ENCODE measurements around the gene RAB8B. TPM values are rescaled to one million over a fixed set of nuclear protein-coding genes. Genes with fewer than 3 reads are reported as not detected.

RAB8B gene
- total RNA-seq, 4 donors from 2014 or later: 7.2 to 33.4 (median 14.3) TPM

DNA sequence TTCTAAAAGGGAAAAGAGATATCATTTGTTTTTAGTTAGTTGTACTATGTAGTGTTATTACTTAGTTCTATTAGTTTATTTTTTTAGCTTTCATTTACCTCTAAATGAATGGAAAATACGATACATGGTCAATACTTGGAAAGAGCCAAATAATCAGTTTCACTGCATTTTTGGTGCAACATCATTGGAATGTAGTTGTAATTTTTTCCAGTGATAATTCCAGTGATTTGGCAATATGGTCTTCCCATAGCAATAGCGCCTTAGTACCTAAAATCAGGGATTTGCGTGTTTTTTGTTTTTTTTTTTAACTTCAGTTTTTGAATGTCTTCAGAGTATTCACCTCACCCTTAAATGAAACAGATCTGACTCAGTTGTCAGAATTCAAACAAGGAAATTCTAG, 41.8 kb downstream of the RAB8B start:
- H3K4me3 ChIP-seq: no peak overlapping the region
- DNase-seq: no peak
- in situ Hi-C loops (cut with MboI; ENCODE audit: low sequenced_read_pairs in 4 of 4) (loop anchor here in 1 of 4 donors (5.0 kb wide), 1 partner anchor 39 kb away; no protein-coding TSS in a partner anchor), intact Hi-C loops (cut with DNase I; ENCODE audit: low total_unique reads) (loop anchor here (5.0 kb wide), 1 partner anchor 1331 kb away; no protein-coding TSS in a partner anchor)
- H3K4me1 ChIP-seq: peaks cover 13 to 29% of the 10 kb centered on the region in 2 donors
- H3K9me3 ChIP-seq: no peaks in the 10 kb centered on the region
- no peaks in the 10 kb centered on the region for H3K36me3 ChIP-seq
- ATAC-seq: no peak
- H3K27ac ChIP-seq: no peak overlapping the region
- TF ChIP-seq CTCF (IDR thresholded peaks at IDR 0.05 in 4 of 5, conservative IDR thresholded peaks at IDR 0.05 in 1 of 5) (no peak), POLR2A (IDR thresholded peaks at IDR 0.05) (no peak)
- H3K27me3 ChIP-seq: no peaks in the 10 kb centered on the region

DNA sequence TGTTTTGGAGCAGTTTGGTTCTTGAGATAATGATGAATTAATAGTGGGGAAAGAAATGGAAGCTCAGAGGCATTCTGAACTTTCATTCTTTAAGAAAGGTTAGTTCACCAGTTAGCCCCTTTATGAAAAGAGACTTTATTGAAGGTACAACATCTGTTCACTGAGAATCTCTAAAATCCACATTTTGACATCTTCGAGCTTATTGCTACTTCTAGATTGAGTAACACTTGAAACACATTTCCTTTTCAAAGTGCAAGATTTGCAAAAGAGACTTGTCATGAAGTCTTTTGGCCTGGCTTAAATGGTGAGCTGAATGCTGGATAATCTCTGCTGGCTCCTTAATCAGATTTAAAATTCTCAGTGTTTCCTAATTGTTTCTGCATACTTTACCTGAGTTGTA, 42.3 kb downstream of the RAB8B start:
- no peak overlapping the region for H3K27ac ChIP-seq
- ATAC-seq: no peak
- intact Hi-C loops (cut with DNase I; ENCODE audit: low total_unique reads) (loop anchor here (5.0 kb wide), 1 partner anchor 1331 kb away; no protein-coding TSS in a partner anchor), in situ Hi-C loops (cut with MboI; ENCODE audit: low sequenced_read_pairs in 4 of 4) (loop anchor here in 1 of 4 donors (5.0 kb wide), 1 partner anchor 39 kb away; no protein-coding TSS in a partner anchor)
- H3K9me3 ChIP-seq: no peaks in the 10 kb centered on the region
- H3K4me3 ChIP-seq: no peak overlapping the region
- no peaks in the 10 kb centered on the region for H3K36me3 ChIP-seq
- TF ChIP-seq POLR2A (IDR thresholded peaks at IDR 0.05) (no peak), CTCF (IDR thresholded peaks at IDR 0.05 in 4 of 5, conservative IDR thresholded peaks at IDR 0.05 in 1 of 5) (no peak)
- peaks cover 13 to 28% of the 10 kb centered on the region in 2 donors for H3K4me1 ChIP-seq
- no peaks in the 10 kb centered on the region for H3K27me3 ChIP-seq
- no peak for DNase-seq

GRCh38 chr15:63232405-63232804, 43.0 kb downstream of the RAB8B start:
- intact Hi-C loops (cut with DNase I; ENCODE audit: low total_unique reads) (loop anchor here (5.0 kb wide), 1 partner anchor 1330 kb away; no protein-coding TSS in a partner anchor), in situ Hi-C loops (cut with MboI; ENCODE audit: low sequenced_read_pairs in 4 of 4) (loop anchor here in 1 of 4 donors (5.0 kb wide), 1 partner anchor 40 kb away; no protein-coding TSS in a partner anchor)
- DNase-seq: no peak
- Histone ChIP-seq H3K27ac (no peak overlapping the region), H3K9me3 (no peaks in the 10 kb centered on the region), H3K4me1 (peaks cover 13 to 26% of the 10 kb centered on the region in 2 donors), H3K4me3 (no peak overlapping the region), H3K27me3 (no peaks in the 10 kb centered on the region), H3K36me3 (no peaks in the 10 kb centered on the region)
- no peak for ATAC-seq
- TF ChIP-seq POLR2A (IDR thresholded peaks at IDR 0.05) (no peak), CTCF (IDR thresholded peaks at IDR 0.05 in 4 of 5, conservative IDR thresholded peaks at IDR 0.05 in 1 of 5) (no peak)

DNA sequence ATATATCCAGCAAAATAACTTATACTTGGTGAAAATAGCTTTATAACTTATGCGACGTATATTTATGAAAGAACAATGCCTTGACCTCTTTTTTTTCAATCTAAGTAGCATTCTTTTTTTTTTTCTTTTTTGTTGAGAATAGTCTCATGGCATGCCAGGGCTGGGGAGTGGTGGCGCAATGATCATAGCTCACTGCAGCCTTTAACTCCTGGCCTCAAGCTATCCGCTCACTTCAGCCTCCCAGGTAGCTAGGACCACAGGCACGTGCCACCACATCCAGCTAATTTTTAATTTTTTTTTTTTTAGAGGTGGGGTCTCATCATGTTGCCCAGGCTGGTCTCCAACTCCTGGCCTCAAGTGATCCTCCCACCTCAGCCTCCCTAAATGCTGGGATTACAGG, 43.5 kb downstream of the RAB8B start:
- intact Hi-C loops (cut with DNase I; ENCODE audit: low total_unique reads) (loop anchor here (5.0 kb wide), 1 partner anchor 1329 kb away; no protein-coding TSS in a partner anchor), in situ Hi-C loops (cut with MboI; ENCODE audit: low sequenced_read_pairs in 4 of 4) (loop anchor here in 1 of 4 donors (5.0 kb wide), 1 partner anchor 41 kb away; no protein-coding TSS in a partner anchor)
- Histone ChIP-seq H3K4me3 (no peak overlapping the region), H3K4me1 (peaks cover 13 to 26% of the 10 kb centered on the region in 2 donors), H3K27ac (no peak overlapping the region), H3K27me3 (no peaks in the 10 kb centered on the region), H3K9me3 (no peaks in the 10 kb centered on the region), H3K36me3 (no peaks in the 10 kb centered on the region)
- ATAC-seq (no peak), DNase-seq (no peak)
- TF ChIP-seq CTCF (IDR thresholded peaks at IDR 0.05 in 4 of 5, conservative IDR thresholded peaks at IDR 0.05 in 1 of 5) (no peak), POLR2A (IDR thresholded peaks at IDR 0.05) (no peak)
